ENCODE measurements around the gene PDGFB. TPM values are rescaled to one million over a fixed set of nuclear protein-coding genes. Genes with fewer than 3 reads are reported as not detected.
A peak's percentile ranks its signal among the peaks of the same experiment; 100 is the strongest.

The PDGFB gene
- total RNA-seq, 1 donor from 2014 or later: 16.5 TPM

DNA sequence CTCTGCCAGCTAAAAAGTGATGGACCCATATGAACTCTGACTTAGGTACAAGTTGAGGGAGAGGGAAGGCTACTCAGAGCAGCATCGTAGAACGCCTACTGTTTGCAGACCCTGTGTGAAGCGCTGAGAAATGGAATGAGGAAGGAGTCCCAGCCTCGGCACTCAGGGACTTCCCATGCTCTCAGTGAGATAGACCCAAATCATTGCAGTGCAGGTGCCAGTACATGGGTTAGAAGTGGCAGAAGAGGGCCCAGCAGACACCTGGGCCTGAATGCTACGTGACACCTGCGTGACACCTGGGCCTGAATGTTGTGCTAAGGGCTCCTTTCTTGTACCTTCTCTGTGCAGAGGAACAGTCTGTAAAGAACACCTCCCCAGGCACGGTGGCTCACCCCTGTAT is 2.6 kb upstream of the PDGFB start:
- H3K36me3 Mint-ChIP-seq (ENCODE audit: low read depth): no peaks in the 10 kb centered on the region
- H3K4me3 Mint-ChIP-seq (ENCODE audit: unreplicated experiment): no peak overlapping the region
- peaks cover 23% of the 10 kb centered on the region for H3K4me1 Mint-ChIP-seq (ENCODE audit: low read depth)
- TF ChIP-seq CTCF (IDR thresholded peaks at IDR 0.05): no peak
- H3K27ac Mint-ChIP-seq (ENCODE audit: unreplicated experiment): no peak overlapping the region
- H3K27me3 Mint-ChIP-seq (ENCODE audit: low read depth): peaks cover 3% of the 10 kb centered on the region
- DNase-seq (ENCODE audit: low spot score): no peak
- H3K9me3 Mint-ChIP-seq (ENCODE audit: low read depth): no peaks in the 10 kb centered on the region

DNA sequence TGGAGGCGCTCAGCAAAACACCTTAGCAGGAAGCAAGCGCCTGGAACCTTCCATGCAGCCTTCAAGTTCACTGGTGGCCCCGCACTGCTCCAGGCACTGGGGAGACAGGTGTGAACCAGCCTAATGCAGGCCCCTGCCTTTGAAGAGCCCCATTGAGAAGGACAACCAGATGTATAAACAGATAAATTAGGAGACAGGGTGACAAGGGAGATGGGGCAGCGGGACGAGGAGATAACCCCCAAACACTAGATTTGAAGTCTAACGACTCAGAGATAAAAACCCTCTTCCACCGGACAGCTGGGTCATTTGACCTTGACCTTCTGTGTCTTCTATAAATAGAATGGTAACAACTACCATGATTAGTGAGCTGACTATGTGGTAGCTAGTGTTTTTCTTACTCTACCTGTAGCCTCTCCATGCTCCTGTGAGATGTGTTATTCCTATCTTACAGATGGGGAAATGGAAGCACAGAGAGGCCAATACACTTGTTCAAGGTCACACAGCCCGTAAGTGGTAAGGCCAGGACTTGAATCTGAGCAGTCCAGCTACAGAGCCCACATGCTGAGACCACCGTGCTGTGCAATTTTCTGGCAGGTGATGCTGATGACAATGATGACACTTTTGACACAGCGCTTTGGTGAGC is 2.0 kb upstream of the PDGFB start:
- H3K27ac Mint-ChIP-seq (ENCODE audit: unreplicated experiment): no peak overlapping the region
- no peak for DNase-seq (ENCODE audit: low spot score)
- no peak overlapping the region for H3K4me3 Mint-ChIP-seq (ENCODE audit: unreplicated experiment)
- no peaks in the 10 kb centered on the region for H3K36me3 Mint-ChIP-seq (ENCODE audit: low read depth)
- H3K4me1 Mint-ChIP-seq (ENCODE audit: low read depth): peaks cover 18% of the 10 kb centered on the region
- no peak for TF ChIP-seq CTCF (IDR thresholded peaks at IDR 0.05)
- no peaks in the 10 kb centered on the region for H3K9me3 Mint-ChIP-seq (ENCODE audit: low read depth)
- peaks cover 3% of the 10 kb centered on the region for H3K27me3 Mint-ChIP-seq (ENCODE audit: low read depth)

- Mint-ChIP-seq H3K27me3 (ENCODE audit: low read depth) (peaks cover 3% of the 10 kb centered on the region), H3K36me3 (ENCODE audit: low read depth) (no peaks in the 10 kb centered on the region), H3K4me3 (ENCODE audit: unreplicated experiment) (no peak overlapping the region), H3K4me1 (ENCODE audit: low read depth) (peaks cover 22% of the 10 kb centered on the region), H3K9me3 (ENCODE audit: low read depth) (no peaks in the 10 kb centered on the region), H3K27ac (ENCODE audit: unreplicated experiment) (no peak overlapping the region)
- no peak for DNase-seq (ENCODE audit: low spot score)
- no peak for TF ChIP-seq CTCF (IDR thresholded peaks at IDR 0.05)
Observed at GRCh38 chr22:39246217-39246616, 1.4 kb upstream of the PDGFB start.

DNA sequence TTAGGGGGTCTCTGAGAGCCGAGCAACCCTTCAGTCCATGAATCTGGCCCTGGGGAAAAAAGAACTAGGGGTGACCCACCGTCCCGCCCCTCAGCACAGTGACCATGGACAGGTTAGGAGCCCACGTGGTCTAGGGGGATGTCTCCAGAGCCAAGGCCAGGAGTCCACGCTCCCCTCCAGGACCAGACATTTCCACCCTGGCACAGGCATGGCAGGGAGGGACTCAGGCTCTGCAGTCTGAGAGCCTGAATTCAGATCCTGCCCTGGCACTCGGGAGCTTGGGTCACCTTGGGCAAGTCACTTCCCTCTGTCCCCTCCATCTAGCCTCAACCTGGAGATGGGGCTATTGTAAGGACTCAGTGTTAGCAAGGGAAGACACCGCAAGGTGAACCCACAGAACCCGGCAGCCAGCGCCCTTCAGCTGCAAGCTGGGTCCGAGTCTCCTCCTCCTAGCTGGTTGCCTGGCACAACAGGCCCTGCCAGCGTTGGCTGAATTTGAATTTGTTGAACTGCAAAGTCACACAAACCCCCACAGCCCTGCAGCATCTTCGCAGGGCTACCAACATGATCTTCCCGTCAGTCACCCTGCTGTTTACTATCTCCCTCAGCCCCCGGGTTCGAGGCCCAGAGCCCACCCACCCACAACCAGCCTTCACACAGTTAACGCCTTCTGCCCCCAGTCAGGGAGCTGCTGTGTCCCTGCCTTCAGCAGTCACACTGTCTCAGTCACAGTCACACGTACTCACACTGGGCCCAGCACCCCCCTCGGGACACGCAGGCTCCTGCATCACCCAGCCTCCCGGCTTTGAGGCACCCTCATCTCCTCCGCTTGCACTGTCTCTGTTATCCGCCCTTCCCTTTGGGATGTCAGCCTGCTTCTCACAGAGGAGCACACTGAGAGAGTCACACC is 603 bp upstream of the PDGFB start:
- Mint-ChIP-seq H3K9me3 (ENCODE audit: low read depth) (no peaks in the 10 kb centered on the region), H3K4me1 (ENCODE audit: low read depth) (peaks cover 31% of the 10 kb centered on the region), H3K27me3 (ENCODE audit: low read depth) (peaks cover 3% of the 10 kb centered on the region)

More for the DNA sequence above, 603 bp upstream of the PDGFB start:
- Mint-ChIP-seq H3K4me3 (ENCODE audit: unreplicated experiment) (peak overlapping the region; percentile 69), H3K36me3 (ENCODE audit: low read depth) (no peaks in the 10 kb centered on the region), H3K27ac (ENCODE audit: unreplicated experiment) (no peak overlapping the region)
- TF ChIP-seq CTCF (IDR thresholded peaks at IDR 0.05): no peak
- no peak for DNase-seq (ENCODE audit: low spot score)
